Keratinocyte (primary cell): Measurements from ENCODE around the gene INSC. TPM values are rescaled to one million over a fixed set of nuclear protein-coding genes. Genes with fewer than 3 reads are reported as not detected.
A peak's percentile ranks its signal among the peaks of the same experiment; 100 is the strongest.

Source experiments
- DNase-seq: peaks from one replicate; pipeline ENCODE4 v3.0.0-alpha.2; 2011; ENCODE audit warnings: low read depth, missing footprints, low spot score
- FAIRE-seq: peaks from 2 replicates; lab custom pipeline; 2011; peaks lifted over from hg19 to GRCh38; lab: Jason Lieb, UNC
- H2AFZ ChIP-seq: 2 replicates; pipeline ENCODE4 v1.6.0; 2012; ENCODE audit warnings: low read length, control low read depth, inconsistent platforms; ENCODE audit not compliant: control insufficient read depth
- H3K27ac ChIP-seq: 2 replicates; pipeline ENCODE4 v1.5.1; 2011; ENCODE audit warnings: low read length; ENCODE audit not compliant: control insufficient read depth, insufficient read depth
- H3K27me3 ChIP-seq: 3 replicates; pipeline ENCODE4 v1.6.0; 2011; ENCODE audit warnings: low read length; ENCODE audit not compliant: control insufficient read depth, insufficient read depth; ENCODE audit errors: extremely low read depth
- H3K36me3 ChIP-seq, 2 experiments: 2 replicates in 1 of 2; 3 replicates in 1 of 2; pipeline ENCODE4 v1.5.1; 2011; ENCODE audit warnings: low read length in 2 of 2, mild to moderate bottlenecking in 1 of 2; ENCODE audit not compliant: control insufficient read depth in 2 of 2, insufficient read depth in 2 of 2; ENCODE audit errors: extremely low read depth in 1 of 2
- H3K4me1 ChIP-seq: 3 replicates; pipeline ENCODE4 v1.5.1; 2011; ENCODE audit warnings: low read length; ENCODE audit not compliant: control insufficient read depth, insufficient read depth; ENCODE audit errors: extremely low read depth
- H3K4me2 ChIP-seq: 3 replicates; pipeline ENCODE4 v1.6.0; 2011; ENCODE audit warnings: low read depth, low read length; ENCODE audit not compliant: control insufficient read depth, insufficient read depth; ENCODE audit errors: extremely low read depth
- H3K4me3 ChIP-seq, 3 experiments: fragments of 200-600 bp in 1 of 3; sonication (generic) in 1 of 3; 2 replicates in 2 of 3; 3 replicates in 1 of 3; pipeline ENCODE4 v1.5.1; 2011 to 2016; ENCODE audit warnings: low read length in 3 of 3, mild to moderate bottlenecking in 3 of 3, control low read depth in 2 of 3, inconsistent platforms in 1 of 3, low read depth in 1 of 3, mixed read lengths in 1 of 3, mixed run types in 1 of 3, moderate library complexity in 1 of 3; ENCODE audit not compliant: control insufficient read depth in 2 of 3, insufficient read depth in 2 of 3; ENCODE audit errors: extremely low read depth in 1 of 3
- H3K79me2 ChIP-seq: 2 replicates; pipeline ENCODE4 v1.6.0; 2012; ENCODE audit warnings: low read length; ENCODE audit not compliant: control insufficient read depth, insufficient read depth
- H3K9ac ChIP-seq: 3 replicates; pipeline ENCODE4 v1.6.0; 2011; ENCODE audit warnings: low read length; ENCODE audit not compliant: control insufficient read depth, insufficient read depth; ENCODE audit errors: extremely low read depth
- H3K9me1 ChIP-seq: 3 replicates; pipeline ENCODE4 v1.6.0; 2011; ENCODE audit warnings: low read length; ENCODE audit not compliant: control insufficient read depth, insufficient read depth; ENCODE audit errors: extremely low read depth
- H3K9me3 ChIP-seq: 2 replicates; pipeline ENCODE4 v1.5.1; 2012; ENCODE audit warnings: low read depth, low read length; ENCODE audit not compliant: control insufficient read depth
- H4K20me1 ChIP-seq: 3 replicates; pipeline ENCODE4 v1.6.0; 2011; ENCODE audit warnings: low read length; ENCODE audit not compliant: control insufficient read depth, insufficient read depth; ENCODE audit errors: extremely low read depth
- CTCF ChIP-seq, 3 experiments: IDR thresholded peaks in 1 of 3; conservative IDR thresholded peaks in 1 of 3; optimal IDR thresholded peaks in 1 of 3; 2 replicates in 2 of 3; 3 replicates in 1 of 3; pipeline versions ENCODE3 to v1.5.1; 2011; ENCODE audit warnings: low read length in 3 of 3, mild to moderate bottlenecking in 3 of 3, moderate library complexity in 2 of 3, control low read depth in 1 of 3, inconsistent platforms in 1 of 3; ENCODE audit not compliant: insufficient read depth in 2 of 3; ENCODE audit errors: extremely low read depth in 1 of 3
- EZH2 ChIP-seq: IDR thresholded peaks from one replicate; pipeline ENCODE4 v1.6.1; 2012; ENCODE audit warnings: inconsistent platforms, mild to moderate bottlenecking, low read length, moderate library complexity
- dilution Hi-C: fragments of 300-500 bp; cut with MboI; formaldehyde crosslinking; loops from one replicate; pipeline ENCODE4 v1.7.0; 2020; ENCODE audit warnings: low sequenced_read_pairs; ENCODE audit not compliant: extremely low pct_ligation_motif_present
- polyA plus RNA-seq, 5 experiments: library from polyadenylated mRNA; depleted of rRNA in 3 of 5; stranded (reverse) in 3 of 5; stranded (forward) in 1 of 5; unstranded in 1 of 5; fragments of >200 nt; gene quantifications; 1 replicate in 1 of 5; 2 replicates in 3 of 5; 3 replicates in 1 of 5; pipeline versions ENCODE4 v1.2.1 to v1.2.3, GENCODE V29; 2011 to 2012; ENCODE audit warnings: missing spikeins in 2 of 5, low read depth in 1 of 5, low replicate concordance in 1 of 5

The INSC gene
- polyA plus RNA-seq, 1 donor (not counting 4 experiments of a cell fraction or from before 2014, with no cell fraction given) = 0.13 TPM

DNA sequence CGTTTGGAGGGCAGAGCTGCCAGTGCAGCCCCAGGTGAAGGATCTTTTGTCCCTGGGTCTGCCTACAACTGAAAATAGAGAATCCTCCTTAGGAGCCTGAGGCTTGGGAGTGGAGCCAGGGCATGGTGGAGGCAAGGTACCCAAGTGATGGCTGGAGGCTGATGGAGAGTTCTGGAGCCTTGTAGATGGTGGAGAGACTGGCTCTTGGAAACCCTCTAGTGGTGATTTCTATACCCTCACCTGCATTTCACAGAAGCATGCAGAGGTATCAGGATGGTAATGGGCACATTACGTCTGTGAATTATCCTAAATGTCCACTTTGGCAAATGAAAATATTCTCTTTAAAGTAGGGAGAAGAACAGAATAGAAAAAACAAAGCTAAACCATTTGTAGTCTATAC lies 44.4 kb downstream of the INSC start:
- FAIRE-seq (peak; percentile 74), DNase-seq (peak; percentile 11)
- no peak overlapping the region for H3K4me2 ChIP-seq
- dilution Hi-C loops = no loop called here
- H3K36me3 ChIP-seq = no peaks in the 10 kb centered on the region
- H3K79me2 ChIP-seq = no peaks in the 10 kb centered on the region
- no peaks in the 10 kb centered on the region for H3K9me1 ChIP-seq
- H3K4me1 ChIP-seq = peaks cover 20% of the 10 kb centered on the region
- no peak overlapping the region for H2AFZ ChIP-seq
- no peak overlapping the region for H3K4me3 ChIP-seq
- H3K27me3 ChIP-seq = no peaks in the 10 kb centered on the region
- H3K9me3 ChIP-seq = no peaks in the 10 kb centered on the region
- TF ChIP-seq CTCF (optimal IDR thresholded peaks at IDR 0.05 in 1 of 3, IDR thresholded peaks at IDR 0.05 in 1 of 3, conservative IDR thresholded peaks at IDR 0.05 in 1 of 3; ENCODE audit: extremely low read depth in 1 of 3, insufficient read depth in 2 of 3, low read length in 3 of 3) = peak; percentile 73 to 78 (median 77)
- no peak for TF ChIP-seq EZH2
- H3K9ac ChIP-seq = no peak overlapping the region
- no peak overlapping the region for H3K27ac ChIP-seq
- H4K20me1 ChIP-seq = no peaks in the 10 kb centered on the region

- FAIRE-seq (no peak), DNase-seq (no peak)
- Histone ChIP-seq H3K9me3 (no peaks in the 10 kb centered on the region), H3K4me3 (no peak overlapping the region), H3K36me3 (no peaks in the 10 kb centered on the region), H2AFZ (no peak overlapping the region), H3K4me1 (peaks cover 19% of the 10 kb centered on the region), H3K27me3 (no peaks in the 10 kb centered on the region), H4K20me1 (no peaks in the 10 kb centered on the region), H3K79me2 (no peaks in the 10 kb centered on the region), H3K9ac (no peak overlapping the region), H3K9me1 (no peaks in the 10 kb centered on the region), H3K27ac (no peak overlapping the region), H3K4me2 (no peak overlapping the region)
- TF ChIP-seq CTCF (optimal IDR thresholded peaks at IDR 0.05 in 1 of 3, IDR thresholded peaks at IDR 0.05 in 1 of 3, conservative IDR thresholded peaks at IDR 0.05 in 1 of 3; ENCODE audit: extremely low read depth in 1 of 3, insufficient read depth in 2 of 3, low read length in 3 of 3) = no peak
- dilution Hi-C loops = no loop called here
These were observed 47.1 kb downstream of the INSC start for GRCh38 chr11:15161790-15162189.
